Peyer's patch (tissue), 4 donors: ENCODE measurements around the gene DSTYK. TPM values are rescaled to one million over a fixed set of nuclear protein-coding genes. Genes with fewer than 3 reads are reported as not detected.
A peak's percentile ranks its signal among the peaks of the same experiment; 100 is the strongest.

ENCODE experiments used
- DNase-seq, 3 donors: peaks; one replicate each; pipeline ENCODE4 v3.0.0-alpha.2; 2017 to 2019
- H3K27ac ChIP-seq, 4 donors: fragments of 200-600 bp; sonication (generic); one replicate each; pipeline ENCODE4 v1.5.1; 2016 to 2019
- H3K27me3 ChIP-seq, 2 donors: fragments of 200-600 bp; sonication (generic); one replicate each; pipeline ENCODE4 v1.5.1; 2019
- H3K36me3 ChIP-seq, 3 donors: fragments of 200-600 bp; sonication (generic); one replicate each; pipeline ENCODE4 v1.5.1; 2016 to 2019
- H3K4me1 ChIP-seq, 4 donors: fragments of 200-600 bp; sonication (generic); one replicate each; pipeline ENCODE4 v1.5.1; 2016 to 2019
- H3K4me3 ChIP-seq, 4 donors: fragments of 200-600 bp; sonication (generic); 1 replicate in 3 of 4; 2 replicates in 1 of 4; pipeline ENCODE4 v1.5.1; 2016 to 2019; ENCODE audit warnings: mild to moderate bottlenecking in 1 of 4
- H3K9me3 ChIP-seq, 4 donors: fragments of 200-600 bp; sonication (generic); one replicate each; pipeline ENCODE4 v1.5.1; 2016 to 2019; ENCODE audit warnings: mild to moderate bottlenecking in 1 of 4
- POLR2A ChIP-seq, 2 donors: fragments of 450-650 bp; IDR thresholded peaks; one replicate each; pipeline ENCODE4 v1.5.1; 2017; ENCODE audit warnings: antibody characterized with exemption in 2 of 2, mild to moderate bottlenecking in 2 of 2, moderate library complexity in 2 of 2
- total RNA-seq, 4 donors: library from RNA; depleted of rRNA; stranded (reverse); fragments of >200 nt; gene quantifications; one replicate each; pipeline ENCODE4 v1.1.0, GENCODE V29; 2016
- TF ChIP-seq, protein P1 (sequence below), 6 experiments: fragments of 450-650 bp in 4 of 6; fragments of 200-600 bp in 2 of 6; sonication (generic) in 1 of 6; IDR thresholded peaks; one replicate each; pipeline ENCODE4 v1.5.1; 2017 to 2019; ENCODE audit warnings: antibody characterized with exemption in 6 of 6, mild to moderate bottlenecking in 3 of 6, moderate library complexity in 1 of 6

DSTYK gene
- total RNA-seq, 4 donors from 2014 or later, result 3.5 to 11.6 (median 6.8) TPM

DNA sequence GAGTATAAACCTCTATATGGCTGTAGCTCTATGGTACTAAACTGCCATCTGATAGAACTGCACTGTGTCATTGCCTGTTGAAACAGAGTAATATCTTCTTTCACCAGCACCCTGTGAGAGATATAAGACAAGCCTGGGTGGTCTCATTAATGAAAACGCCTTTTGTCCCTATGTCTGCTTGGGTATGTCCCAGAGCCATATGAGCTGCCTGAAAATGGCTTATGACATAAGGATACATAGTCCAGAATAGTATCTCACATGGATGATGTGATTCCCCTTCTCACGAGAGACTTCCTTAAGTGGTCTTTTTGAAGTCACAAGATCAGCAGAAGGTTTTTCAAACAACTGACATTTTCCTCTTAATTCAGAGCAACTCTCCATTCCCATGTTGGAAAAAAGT lies 8.9 kb upstream of the DSTYK start:
- Histone ChIP-seq H3K4me3 (no peak overlapping the region), H3K9me3 (no peaks in the 10 kb centered on the region), H3K27me3 (no peaks in the 10 kb centered on the region), H3K36me3 (no peaks in the 10 kb centered on the region), H3K4me1 (no peaks in the 10 kb centered on the region), H3K27ac (no peak overlapping the region)
- DNase-seq, result no peak
- TF ChIP-seq POLR2A (IDR thresholded peaks at IDR 0.05), result no peak
- TF ChIP-seq, protein P1, sequence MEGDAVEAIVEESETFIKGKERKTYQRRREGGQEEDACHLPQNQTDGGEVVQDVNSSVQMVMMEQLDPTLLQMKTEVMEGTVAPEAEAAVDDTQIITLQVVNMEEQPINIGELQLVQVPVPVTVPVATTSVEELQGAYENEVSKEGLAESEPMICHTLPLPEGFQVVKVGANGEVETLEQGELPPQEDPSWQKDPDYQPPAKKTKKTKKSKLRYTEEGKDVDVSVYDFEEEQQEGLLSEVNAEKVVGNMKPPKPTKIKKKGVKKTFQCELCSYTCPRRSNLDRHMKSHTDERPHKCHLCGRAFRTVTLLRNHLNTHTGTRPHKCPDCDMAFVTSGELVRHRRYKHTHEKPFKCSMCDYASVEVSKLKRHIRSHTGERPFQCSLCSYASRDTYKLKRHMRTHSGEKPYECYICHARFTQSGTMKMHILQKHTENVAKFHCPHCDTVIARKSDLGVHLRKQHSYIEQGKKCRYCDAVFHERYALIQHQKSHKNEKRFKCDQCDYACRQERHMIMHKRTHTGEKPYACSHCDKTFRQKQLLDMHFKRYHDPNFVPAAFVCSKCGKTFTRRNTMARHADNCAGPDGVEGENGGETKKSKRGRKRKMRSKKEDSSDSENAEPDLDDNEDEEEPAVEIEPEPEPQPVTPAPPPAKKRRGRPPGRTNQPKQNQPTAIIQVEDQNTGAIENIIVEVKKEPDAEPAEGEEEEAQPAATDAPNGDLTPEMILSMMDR (IDR thresholded peaks at IDR 0.05), result no peak

DNA sequence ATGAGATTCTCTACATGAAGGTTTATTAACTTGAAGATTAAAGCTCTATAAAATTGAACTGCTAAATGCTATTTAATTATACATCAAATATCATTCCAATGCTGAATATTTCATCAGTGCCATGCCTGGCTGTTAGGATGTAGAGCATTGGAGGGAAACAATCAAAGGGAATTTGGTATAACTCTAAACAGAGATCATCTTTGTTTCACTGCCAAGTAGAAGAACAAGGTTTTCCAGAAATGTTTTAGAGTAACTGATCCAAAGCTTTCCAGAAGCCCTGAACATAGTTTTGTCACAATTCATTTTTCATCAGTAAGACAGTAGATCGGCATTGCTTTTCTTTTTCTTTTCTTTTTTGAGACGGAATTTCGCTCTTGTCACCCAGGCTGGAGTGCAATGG lies 5.9 kb upstream of the DSTYK start:
- H3K4me3 ChIP-seq, result no peak overlapping the region
- no peak overlapping the region for H3K27ac ChIP-seq
- TF ChIP-seq, protein P1 (IDR thresholded peaks at IDR 0.05), result no peak
- TF ChIP-seq POLR2A (IDR thresholded peaks at IDR 0.05), result no peak
- no peak for DNase-seq
- no peaks in the 10 kb centered on the region for H3K27me3 ChIP-seq
- H3K36me3 ChIP-seq, result no peaks in the 10 kb centered on the region
- H3K9me3 ChIP-seq, result no peaks in the 10 kb centered on the region
- no peaks in the 10 kb centered on the region for H3K4me1 ChIP-seq

DNA sequence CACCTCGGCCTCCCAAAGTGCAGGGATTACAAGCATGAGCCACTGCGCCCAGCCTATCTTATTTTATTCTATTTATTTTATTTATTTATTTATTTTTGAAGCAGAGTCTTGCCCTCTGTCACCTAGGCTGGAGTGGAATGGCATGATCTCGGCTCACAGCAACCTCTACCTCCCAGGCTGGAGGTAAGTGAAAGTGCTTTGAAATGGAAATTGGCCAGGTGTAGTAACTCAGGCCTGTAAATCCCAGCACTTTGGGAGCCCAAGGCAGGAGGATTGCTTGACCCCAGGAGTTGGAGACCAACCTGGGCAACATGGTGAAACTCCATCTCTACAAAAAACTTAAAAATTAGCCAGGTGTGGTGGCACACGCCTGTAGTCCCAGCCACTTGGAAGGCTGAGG lies 5.1 kb upstream of the DSTYK start:
- Histone ChIP-seq H3K27me3 (no peaks in the 10 kb centered on the region), H3K4me1 (no peaks in the 10 kb centered on the region), H3K4me3 (no peak overlapping the region), H3K27ac (no peak overlapping the region), H3K36me3 (no peaks in the 10 kb centered on the region), H3K9me3 (no peaks in the 10 kb centered on the region)
- no peak for TF ChIP-seq POLR2A (IDR thresholded peaks at IDR 0.05)
- TF ChIP-seq, protein P1 (IDR thresholded peaks at IDR 0.05), result no peak
- DNase-seq, result no peak

DNA sequence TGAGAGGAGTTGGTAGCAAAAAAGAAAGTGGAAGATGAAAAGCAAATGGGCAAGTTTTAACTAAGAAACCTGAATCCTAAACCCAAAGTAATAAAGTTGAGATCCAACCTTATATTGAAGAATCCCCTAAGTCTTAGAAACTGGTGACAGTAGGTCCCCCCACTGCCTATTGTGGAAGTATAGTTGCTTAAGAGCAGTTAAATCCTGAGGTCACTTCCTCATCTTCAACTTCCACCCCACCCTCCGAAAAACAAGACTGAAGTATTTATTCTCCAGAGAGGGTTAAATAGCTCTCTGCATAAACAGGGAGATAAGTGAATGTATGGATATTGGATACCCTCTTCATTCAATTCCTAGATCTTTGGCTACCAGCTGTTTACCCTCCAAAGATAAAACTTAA lies 3.3 kb upstream of the DSTYK start:
- H3K36me3 ChIP-seq, result no peaks in the 10 kb centered on the region
- no peak for TF ChIP-seq POLR2A (IDR thresholded peaks at IDR 0.05)
- TF ChIP-seq, protein P1 (IDR thresholded peaks at IDR 0.05), result no peak
- no peaks in the 10 kb centered on the region for H3K9me3 ChIP-seq
- no peak overlapping the region for H3K4me3 ChIP-seq
- no peak for DNase-seq
- peaks cover 0 to 8% (median 0%) of the 10 kb centered on the region in 4 donors for H3K4me1 ChIP-seq
- no peaks in the 10 kb centered on the region for H3K27me3 ChIP-seq
- no peak overlapping the region for H3K27ac ChIP-seq

DNA sequence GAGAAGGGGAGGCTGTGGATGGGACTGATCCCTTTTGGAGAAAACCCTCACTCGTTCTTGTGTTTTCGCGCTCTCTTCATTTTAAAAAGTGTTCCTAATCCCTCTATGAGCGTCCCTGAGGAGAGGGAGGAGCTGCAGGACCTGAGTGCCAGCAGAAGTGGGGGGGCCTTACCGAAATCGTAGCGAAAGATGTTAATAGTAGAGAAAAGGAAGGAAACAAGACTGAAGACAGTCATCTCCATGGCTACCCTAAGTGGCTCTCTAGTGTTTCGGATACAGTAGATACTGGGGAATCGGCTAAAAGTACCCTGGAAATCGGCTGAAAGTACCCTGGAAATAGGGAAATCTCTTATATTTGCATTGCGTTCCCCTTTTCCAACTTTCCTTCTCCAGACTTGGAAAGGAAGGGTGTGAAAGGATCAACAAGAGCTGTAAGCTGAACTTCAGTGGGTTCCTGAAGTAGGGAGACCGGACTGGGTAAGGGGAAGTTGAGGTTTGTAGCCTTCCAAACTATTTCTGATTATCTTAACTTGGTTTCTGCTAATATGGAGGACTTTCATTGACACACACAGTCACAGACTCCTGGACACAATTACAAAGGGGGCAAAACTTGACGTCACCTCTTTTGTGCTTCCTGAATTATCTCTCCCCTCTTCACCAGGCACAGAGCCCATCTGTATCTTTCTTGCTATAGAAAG lies 486 bp upstream of the DSTYK start:
- H3K4me3 ChIP-seq, result peak overlapping the region; percentile 81 to 92 (median 84)

More for the DNA sequence above, 486 bp upstream of the DSTYK start:
- peaks cover 0 to 11% (median 0%) of the 10 kb centered on the region in 4 donors for H3K4me1 ChIP-seq
- peak overlapping the region; percentile 88 to 90 (median 90) for H3K27ac ChIP-seq
- DNase-seq, result no peak
- no peak for TF ChIP-seq POLR2A (IDR thresholded peaks at IDR 0.05)
- TF ChIP-seq, protein P1 (IDR thresholded peaks at IDR 0.05), result no peak
- no peaks in the 10 kb centered on the region for H3K36me3 ChIP-seq
- no peaks in the 10 kb centered on the region for H3K9me3 ChIP-seq
- no peaks in the 10 kb centered on the region for H3K27me3 ChIP-seq
